ENCODE data around the gene TTBK1.

TTBK1 gene

GRCh38 chr6:43304361-43304760 lies 61.1 kb downstream of the TTBK1 start:
- H3K27me3 ChIP-seq (replicated peaks; ENCODE audit: control insufficient read depth, insufficient read depth, low read length), result peaks cover 47% of the 10 kb centered on the region
- H3K36me3 ChIP-seq (ENCODE audit: control insufficient read depth, insufficient read depth, low read length, severe bottlenecking), result no peaks in the 10 kb centered on the region
- DNase-seq (ENCODE audit: low read depth), result no peak
- H3K9ac ChIP-seq (ENCODE audit: low read length), result no peak overlapping the region
- no peaks in the 10 kb centered on the region for H3K9me3 ChIP-seq (ENCODE audit: control insufficient read depth, low read length)
- no peak overlapping the region for H3K4me3 ChIP-seq (ENCODE audit: low read length)
- H3K4me1 ChIP-seq (ENCODE audit: control insufficient read depth, insufficient read depth, low read length), result peaks cover 6% of the 10 kb centered on the region

GRCh38 chr6:43304882-43305281 lies 61.6 kb downstream of the TTBK1 start:
- Histone ChIP-seq H3K4me1 (ENCODE audit: control insufficient read depth, insufficient read depth, low read length) (peaks cover 6% of the 10 kb centered on the region), H3K27me3 (replicated peaks; ENCODE audit: control insufficient read depth, insufficient read depth, low read length) (peaks cover 44% of the 10 kb centered on the region), H3K9me3 (ENCODE audit: control insufficient read depth, low read length) (no peaks in the 10 kb centered on the region), H3K4me3 (ENCODE audit: low read length) (no peak overlapping the region), H3K9ac (ENCODE audit: low read length) (no peak overlapping the region), H3K36me3 (ENCODE audit: control insufficient read depth, insufficient read depth, low read length, severe bottlenecking) (no peaks in the 10 kb centered on the region)
- DNase-seq (ENCODE audit: low read depth), result no peak

GRCh38 chr6:43306086-43306485 lies 62.8 kb downstream of the TTBK1 start:
- Histone ChIP-seq H3K4me3 (ENCODE audit: low read length) (no peak overlapping the region), H3K9me3 (ENCODE audit: control insufficient read depth, low read length) (no peaks in the 10 kb centered on the region), H3K27me3 (replicated peaks; ENCODE audit: control insufficient read depth, insufficient read depth, low read length) (peaks cover 46% of the 10 kb centered on the region), H3K4me1 (ENCODE audit: control insufficient read depth, insufficient read depth, low read length) (peaks cover 6% of the 10 kb centered on the region), H3K36me3 (ENCODE audit: control insufficient read depth, insufficient read depth, low read length, severe bottlenecking) (no peaks in the 10 kb centered on the region), H3K9ac (ENCODE audit: low read length) (no peak overlapping the region)
- no peak for DNase-seq (ENCODE audit: low read depth)

- H3K27me3 ChIP-seq (replicated peaks; ENCODE audit: control insufficient read depth, insufficient read depth, low read length), result peaks cover 34% of the 10 kb centered on the region
- H3K4me1 ChIP-seq (ENCODE audit: control insufficient read depth, insufficient read depth, low read length), result peaks cover 6% of the 10 kb centered on the region
- no peaks in the 10 kb centered on the region for H3K9me3 ChIP-seq (ENCODE audit: control insufficient read depth, low read length)
- DNase-seq (ENCODE audit: low read depth), result no peak
- no peaks in the 10 kb centered on the region for H3K36me3 ChIP-seq (ENCODE audit: control insufficient read depth, insufficient read depth, low read length, severe bottlenecking)
- no peak overlapping the region for H3K9ac ChIP-seq (ENCODE audit: low read length)
- no peak overlapping the region for H3K4me3 ChIP-seq (ENCODE audit: low read length)
These were observed 64.3 kb downstream of the TTBK1 start for GRCh38 chr6:43307451-43308100.

DNA sequence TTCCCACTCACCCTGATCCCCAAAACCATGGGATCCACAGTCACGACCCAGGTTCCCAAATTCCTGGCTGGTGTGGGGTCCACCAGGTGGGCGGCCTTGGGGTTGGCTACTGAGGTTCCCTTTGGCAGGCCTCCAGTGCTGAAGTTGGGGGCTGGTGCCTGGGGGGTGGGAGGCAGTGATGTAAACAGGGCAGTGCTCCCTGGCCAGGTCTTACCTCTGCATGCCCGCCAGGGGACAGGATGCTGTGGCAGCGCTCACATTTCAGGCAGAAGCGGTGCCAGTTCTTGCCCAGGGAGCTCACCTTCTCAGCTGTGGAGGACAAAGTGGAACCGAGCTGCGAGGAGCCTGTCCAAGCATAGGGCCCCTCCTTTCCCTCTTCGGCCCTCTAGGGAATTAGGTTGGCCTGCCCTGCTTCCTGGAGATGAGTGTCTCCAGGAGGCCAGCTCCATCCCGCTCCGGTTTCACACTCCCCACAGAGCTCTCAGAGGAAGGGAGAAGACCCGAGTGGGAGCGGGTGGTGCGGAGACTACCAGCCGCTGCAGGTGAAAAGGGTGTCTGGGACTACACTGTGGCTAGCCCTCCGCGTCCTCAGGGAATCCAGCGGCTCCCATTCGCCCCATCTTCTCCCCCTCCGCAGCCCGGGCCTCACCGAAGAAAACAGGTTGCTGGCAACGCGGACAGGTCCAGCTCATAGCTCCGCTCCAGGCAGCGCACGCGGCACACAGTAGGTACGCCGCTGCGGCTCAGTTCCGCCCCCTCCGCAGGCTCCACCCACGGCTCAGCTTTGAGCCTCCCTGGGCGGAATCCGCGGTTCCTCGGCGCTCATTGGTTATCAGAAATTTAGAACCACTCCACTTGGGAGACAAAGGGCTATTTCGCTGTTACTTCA lies 65.1 kb downstream of the TTBK1 start, which contains the start of gene CRIP3:
Gene CRIP3 (minus strand): TSS at position 726 of the 889 bp plus-strand sequence. CDS start 34 bp downstream, at position 692.
- no peak within 1 kb of the TSS for H3K9ac ChIP-seq (ENCODE audit: low read length)
- H3K36me3 ChIP-seq (ENCODE audit: control insufficient read depth, insufficient read depth, low read length, severe bottlenecking), result no peaks in the 10 kb centered on the region
- no peaks in the 10 kb centered on the region for H3K9me3 ChIP-seq (ENCODE audit: control insufficient read depth, low read length)
- peaks cover 30% of the 10 kb centered on the region for H3K27me3 ChIP-seq (replicated peaks; ENCODE audit: control insufficient read depth, insufficient read depth, low read length)
- peak within 1 kb of the TSS; percentile 57 for H3K4me3 ChIP-seq (ENCODE audit: low read length)
- peak; percentile 44 for DNase-seq (ENCODE audit: low read depth)
- peaks cover 6% of the 10 kb centered on the region for H3K4me1 ChIP-seq (ENCODE audit: control insufficient read depth, insufficient read depth, low read length)

GRCh38 chr6:43308990-43309477 lies 65.8 kb downstream of the TTBK1 start:
- no peaks in the 10 kb centered on the region for H3K9me3 ChIP-seq (ENCODE audit: control insufficient read depth, low read length)
- H3K4me3 ChIP-seq (ENCODE audit: low read length), result peak overlapping the region; percentile 57
- peaks cover 27% of the 10 kb centered on the region for H3K27me3 ChIP-seq (replicated peaks; ENCODE audit: control insufficient read depth, insufficient read depth, low read length)

DNA sequence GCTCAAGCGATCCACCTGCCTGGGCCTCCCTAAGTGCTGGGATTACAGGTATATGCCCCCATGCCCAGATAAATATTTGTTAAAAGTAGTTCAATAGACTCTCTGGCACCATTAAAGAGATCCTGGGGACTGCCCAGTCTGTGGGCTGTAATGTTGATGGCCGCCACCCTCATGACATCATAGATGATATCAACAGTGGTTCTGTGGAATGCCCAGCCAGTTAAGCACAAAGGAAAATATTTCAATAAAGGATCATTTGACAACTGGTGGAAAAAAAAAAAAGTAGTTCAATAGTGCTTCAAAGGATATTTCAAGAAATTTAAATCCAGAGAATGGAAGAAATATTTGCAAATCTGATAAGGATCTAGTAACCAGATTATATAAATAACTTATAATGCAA lies 66.9 kb downstream of the TTBK1 start:
- Histone ChIP-seq H3K4me3 (ENCODE audit: low read length) (no peak overlapping the region), H3K4me1 (ENCODE audit: control insufficient read depth, insufficient read depth, low read length) (peaks cover 6% of the 10 kb centered on the region), H3K36me3 (ENCODE audit: control insufficient read depth, insufficient read depth, low read length, severe bottlenecking) (no peaks in the 10 kb centered on the region), H3K9ac (ENCODE audit: low read length) (no peak overlapping the region), H3K9me3 (ENCODE audit: control insufficient read depth, low read length) (no peaks in the 10 kb centered on the region), H3K27me3 (replicated peaks; ENCODE audit: control insufficient read depth, insufficient read depth, low read length) (peaks cover 20% of the 10 kb centered on the region)
- no peak for DNase-seq (ENCODE audit: low read depth)

More at GRCh38 chr6:43308990-43309477, 65.8 kb downstream of the TTBK1 start:
- no peak overlapping the region for H3K9ac ChIP-seq (ENCODE audit: low read length)
- H3K4me1 ChIP-seq (ENCODE audit: control insufficient read depth, insufficient read depth, low read length), result peaks cover 6% of the 10 kb centered on the region
- no peak for DNase-seq (ENCODE audit: low read depth)
- H3K36me3 ChIP-seq (ENCODE audit: control insufficient read depth, insufficient read depth, low read length, severe bottlenecking), result no peaks in the 10 kb centered on the region

- Histone ChIP-seq H3K27me3 (replicated peaks; ENCODE audit: control insufficient read depth, insufficient read depth, low read length) (peaks cover 19% of the 10 kb centered on the region), H3K4me3 (ENCODE audit: low read length) (no peak overlapping the region), H3K9ac (ENCODE audit: low read length) (no peak overlapping the region), H3K36me3 (ENCODE audit: control insufficient read depth, insufficient read depth, low read length, severe bottlenecking) (no peaks in the 10 kb centered on the region), H3K4me1 (ENCODE audit: control insufficient read depth, insufficient read depth, low read length) (peaks cover 6% of the 10 kb centered on the region), H3K9me3 (ENCODE audit: control insufficient read depth, low read length) (no peaks in the 10 kb centered on the region)
- DNase-seq (ENCODE audit: low read depth), result no peak
These were observed 67.3 kb downstream of the TTBK1 start for GRCh38 chr6:43310624-43311023.

DNA sequence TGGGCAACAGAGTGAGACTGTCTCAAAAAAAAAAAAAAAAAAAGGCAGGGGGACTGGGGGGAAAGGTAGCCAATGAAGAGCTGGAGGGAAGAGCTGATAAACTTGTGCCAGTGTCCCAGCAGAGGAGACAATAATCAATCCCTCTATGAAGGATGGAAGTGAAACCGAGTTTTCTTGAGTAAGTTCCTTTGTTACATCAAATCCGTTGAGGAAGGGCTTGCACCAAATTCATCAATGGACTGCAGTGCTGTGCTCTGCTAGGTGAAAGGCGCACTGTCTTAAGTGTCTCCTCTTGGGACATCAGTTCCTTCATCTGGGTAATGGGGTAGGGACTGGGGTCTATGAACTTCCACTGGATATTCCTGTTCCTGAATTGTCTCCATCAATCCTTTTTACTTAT lies 68.4 kb downstream of the TTBK1 start:
- peaks cover 19% of the 10 kb centered on the region for H3K27me3 ChIP-seq (replicated peaks; ENCODE audit: control insufficient read depth, insufficient read depth, low read length)
- no peak overlapping the region for H3K9ac ChIP-seq (ENCODE audit: low read length)
- H3K9me3 ChIP-seq (ENCODE audit: control insufficient read depth, low read length), result no peaks in the 10 kb centered on the region
- peaks cover 6% of the 10 kb centered on the region for H3K4me1 ChIP-seq (ENCODE audit: control insufficient read depth, insufficient read depth, low read length)
- H3K4me3 ChIP-seq (ENCODE audit: low read length), result no peak overlapping the region
- no peak for DNase-seq (ENCODE audit: low read depth)
- no peaks in the 10 kb centered on the region for H3K36me3 ChIP-seq (ENCODE audit: control insufficient read depth, insufficient read depth, low read length, severe bottlenecking)

- Histone ChIP-seq H3K27me3 (replicated peaks; ENCODE audit: control insufficient read depth, insufficient read depth, low read length) (peaks cover 16% of the 10 kb centered on the region), H3K9ac (ENCODE audit: low read length) (no peak overlapping the region), H3K4me1 (ENCODE audit: control insufficient read depth, insufficient read depth, low read length) (peaks cover 2% of the 10 kb centered on the region), H3K4me3 (ENCODE audit: low read length) (no peak overlapping the region), H3K9me3 (ENCODE audit: control insufficient read depth, low read length) (no peaks in the 10 kb centered on the region), H3K36me3 (ENCODE audit: control insufficient read depth, insufficient read depth, low read length, severe bottlenecking) (no peaks in the 10 kb centered on the region)
- no peak for DNase-seq (ENCODE audit: low read depth)
These were observed 70.5 kb downstream of the TTBK1 start for GRCh38 chr6:43313813-43314212.

DNA sequence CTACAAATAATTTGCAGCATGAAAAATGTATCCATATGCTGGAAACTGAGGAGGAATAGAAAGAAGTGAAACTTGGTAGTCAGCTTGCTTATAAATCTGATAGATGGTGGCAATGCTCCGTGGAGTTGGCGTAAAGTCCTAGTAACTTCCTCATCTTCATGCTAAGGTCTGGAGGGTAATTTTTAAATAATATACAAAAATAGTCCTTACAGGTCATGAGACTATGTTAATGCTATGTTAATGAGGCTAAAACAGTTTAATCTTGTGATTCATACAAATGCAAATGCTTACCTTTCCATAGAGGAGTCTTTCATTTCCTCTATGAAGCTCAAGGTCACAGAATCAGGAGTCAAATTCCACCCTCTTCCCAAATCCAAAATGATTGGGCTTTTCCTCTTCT lies 74.7 kb downstream of the TTBK1 start:
- Histone ChIP-seq H3K27me3 (replicated peaks; ENCODE audit: control insufficient read depth, insufficient read depth, low read length) (no peaks in the 10 kb centered on the region), H3K4me3 (ENCODE audit: low read length) (no peak overlapping the region), H3K36me3 (ENCODE audit: control insufficient read depth, insufficient read depth, low read length, severe bottlenecking) (no peaks in the 10 kb centered on the region), H3K9me3 (ENCODE audit: control insufficient read depth, low read length) (no peaks in the 10 kb centered on the region), H3K9ac (ENCODE audit: low read length) (no peak overlapping the region), H3K4me1 (ENCODE audit: control insufficient read depth, insufficient read depth, low read length) (no peaks in the 10 kb centered on the region)
- no peak for DNase-seq (ENCODE audit: low read depth)

Data from adipocyte (in vitro differentiated cells).